ENCODE results near the gene CYTL1.
A peak's percentile ranks its signal among the peaks of the same experiment; 100 is the strongest.
"Not testable (repeated sequence)": the region's sequence is repeated elsewhere in the genome, so short reads cannot be mapped to it uniquely, and the experiment has no call there.

CYTL1 gene, protein sequence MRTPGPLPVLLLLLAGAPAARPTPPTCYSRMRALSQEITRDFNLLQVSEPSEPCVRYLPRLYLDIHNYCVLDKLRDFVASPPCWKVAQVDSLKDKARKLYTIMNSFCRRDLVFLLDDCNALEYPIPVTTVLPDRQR

DNA sequence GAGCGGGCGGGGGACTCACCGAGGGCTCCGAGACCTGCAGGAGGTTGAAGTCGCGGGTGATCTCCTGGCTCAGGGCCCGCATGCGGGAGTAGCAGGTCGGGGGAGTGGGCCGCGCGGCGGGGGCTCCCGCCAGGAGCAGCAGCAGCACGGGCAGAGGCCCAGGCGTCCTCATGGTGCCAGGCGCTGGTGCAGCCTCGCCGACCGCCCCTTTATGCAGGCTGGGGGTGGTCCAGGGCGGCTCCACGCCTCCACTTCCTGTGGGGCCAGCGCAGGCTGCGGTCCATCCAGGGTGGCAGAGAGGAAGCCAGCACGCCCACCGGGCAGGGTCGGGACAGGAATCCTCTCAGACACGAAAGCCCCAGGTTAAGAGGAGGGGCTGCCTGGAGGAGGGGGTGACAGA, at the start of gene CYTL1:
Gene CYTL1, minus strand, starts transcription at position 185 of the 400 bp plus-strand sequence. Its CDS starts 13 bp downstream, at position 172.
- Histone ChIP-seq H3K27me3 (peaks cover 10 to 19% (median 15%) of the 10 kb centered on the region in 11 experiments; a peak in 20 of 22 replicates), H3K9ac (peak within 1 kb of the TSS in 6 of 11 experiments; percentile 1 to 58 (median 27); a peak in 5 of 22 replicates)

GRCh38 chr4:5067908-5068307, 48.6 kb upstream of the CYTL1 start:
- Histone ChIP-seq H3K4me2 (no peak overlapping the region), H3K9me3 (replicated peaks in 1 of 11) (peaks cover 19 to 46% (median 31%) of the 10 kb centered on the region in 11 experiments), H3K36me3 (peaks cover 0 to 9% (median 0%) of the 10 kb centered on the region in 11 experiments; a peak in 2 of 22 replicates), H3K27ac (no peak overlapping the region), H3K27me3 (no peaks in the 10 kb centered on the region), H3K4me1 (peaks cover 0 to 5% (median 0%) of the 10 kb centered on the region in 10 experiments; a peak in 1 of 20 replicates), H3K4me3 (no peak overlapping the region), H3K9ac (no peak overlapping the region), H4K20me1 (no peaks in the 10 kb centered on the region)
- no peak for TF ChIP-seq Cebpa-rat (IDR thresholded peaks at IDR 0.05)

More for the DNA sequence above, at the start of gene CYTL1:
- Histone ChIP-seq H3K27ac (no peak within 1 kb of the TSS), H3K36me3 (no peaks in the 10 kb centered on the region), H3K4me3 (peak within 1 kb of the TSS in 6 of 10 experiments; percentile 14 to 60 (median 38); a peak in 10 of 20 replicates), H4K20me1 (no peaks in the 10 kb centered on the region; a peak in 1 of 22 replicates), H3K4me1 (peaks cover 7 to 31% (median 16%) of the 10 kb centered on the region in 10 experiments), H3K4me2 (peak within 1 kb of the TSS; percentile 49 to 87 (median 76)), H3K9me3 (replicated peaks in 1 of 11) (peaks cover 0 to 6% (median 0%) of the 10 kb centered on the region in 11 experiments; a peak in 3 of 22 replicates)
- no peak for TF ChIP-seq Cebpa-rat (IDR thresholded peaks at IDR 0.05)

DNA sequence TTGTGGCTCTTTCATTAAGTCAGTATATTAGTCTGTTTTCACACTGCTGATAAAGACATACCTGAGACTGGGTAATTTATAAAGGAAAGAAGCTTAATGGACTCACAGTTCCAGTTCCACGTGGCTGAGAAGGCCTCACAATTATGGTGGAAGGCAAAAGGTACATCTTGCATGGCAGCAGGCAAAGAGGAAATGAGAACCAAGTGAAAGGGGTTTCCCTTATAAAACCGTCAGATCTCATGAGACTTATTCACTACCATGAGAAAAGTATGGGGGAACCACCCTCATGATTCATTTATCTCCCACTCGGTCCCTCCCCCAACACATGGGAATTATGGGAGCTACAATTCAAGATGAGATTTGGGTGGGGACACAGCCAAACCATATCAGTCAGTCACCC, 47.7 kb upstream of the CYTL1 start:
- H3K27ac ChIP-seq, H3K36me3 ChIP-seq, H3K4me1 ChIP-seq, H3K4me3 ChIP-seq, H4K20me1 ChIP-seq, H3K4me2 ChIP-seq, H3K27me3 ChIP-seq, H3K9ac ChIP-seq: not testable (repeated sequence)
- peaks cover 19 to 46% (median 31%) of the 10 kb centered on the region in 11 experiments for H3K9me3 ChIP-seq (replicated peaks in 1 of 11)

GRCh38 chr4:5066101-5066500, 46.8 kb upstream of the CYTL1 start:
- no peak for TF ChIP-seq Cebpa-rat (IDR thresholded peaks at IDR 0.05)
- peaks cover 0 to 5% (median 0%) of the 10 kb centered on the region in 10 experiments; a peak in 1 of 20 replicates for H3K4me1 ChIP-seq
- no peak overlapping the region for H3K27ac ChIP-seq
- peaks cover 19 to 46% (median 31%) of the 10 kb centered on the region in 11 experiments for H3K9me3 ChIP-seq (replicated peaks in 1 of 11)
- H3K9ac ChIP-seq = no peak overlapping the region
- peaks cover 0 to 9% (median 0%) of the 10 kb centered on the region in 11 experiments; a peak in 2 of 22 replicates for H3K36me3 ChIP-seq
- no peak overlapping the region for H3K4me3 ChIP-seq
- no peak overlapping the region for H3K4me2 ChIP-seq
- H4K20me1 ChIP-seq = no peaks in the 10 kb centered on the region
- no peaks in the 10 kb centered on the region for H3K27me3 ChIP-seq

DNA sequence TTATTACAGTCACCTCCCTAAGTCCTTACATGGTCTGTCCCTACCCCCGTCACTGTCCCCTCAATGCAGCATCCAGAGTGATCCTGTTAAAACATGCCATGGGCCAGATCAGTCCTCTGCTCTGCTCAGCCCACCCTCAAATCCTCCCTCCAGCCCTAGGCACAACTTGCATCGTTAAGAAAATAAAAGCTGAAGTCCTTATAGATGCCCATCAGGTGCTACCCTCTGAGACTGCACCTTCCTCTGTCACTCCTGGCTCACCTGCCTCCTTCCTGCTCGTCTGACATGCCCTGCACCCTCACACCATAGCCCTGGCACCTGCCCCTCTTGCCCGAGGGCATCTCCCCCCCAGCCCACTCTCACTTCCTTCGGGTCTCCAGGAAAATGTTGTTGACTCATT, 36.2 kb upstream of the CYTL1 start:
- Histone ChIP-seq H3K9ac (no peak overlapping the region), H3K36me3 (peaks cover 0 to 4% (median 0%) of the 10 kb centered on the region in 11 experiments; a peak in 3 of 22 replicates), H3K4me2 (no peak overlapping the region), H4K20me1 (peaks cover 0 to 29% (median 6%) of the 10 kb centered on the region in 11 experiments; a peak in 8 of 22 replicates), H3K4me3 (no peak overlapping the region), H3K27ac (no peak overlapping the region), H3K9me3 (replicated peaks in 1 of 11) (peaks cover 4 to 15% (median 7%) of the 10 kb centered on the region in 11 experiments; a peak in 21 of 22 replicates), H3K27me3 (peaks cover 0 to 15% (median 12%) of the 10 kb centered on the region in 11 experiments; a peak in 16 of 22 replicates), H3K4me1 (peaks cover 0 to 36% (median 32%) of the 10 kb centered on the region in 10 experiments; a peak in 16 of 20 replicates)
- TF ChIP-seq Cebpa-rat (IDR thresholded peaks at IDR 0.05) = no peak

- no peak for TF ChIP-seq Cebpa-rat (IDR thresholded peaks at IDR 0.05)
- Histone ChIP-seq H3K27me3 (peaks cover 0 to 15% (median 12%) of the 10 kb centered on the region in 11 experiments; a peak in 16 of 22 replicates), H3K4me3 (no peak overlapping the region), H3K27ac (no peak overlapping the region), H3K4me2 (peak overlapping the region in 4 of 11 experiments; percentile 5 to 15 (median 10); a peak in 2 of 22 replicates), H3K9ac (no peak overlapping the region), H3K9me3 (replicated peaks in 1 of 11) (peaks cover 0 to 7% (median 0%) of the 10 kb centered on the region in 11 experiments; a peak in 5 of 22 replicates), H4K20me1 (peaks cover 0 to 29% (median 6%) of the 10 kb centered on the region in 11 experiments; a peak in 8 of 22 replicates), H3K4me1 (peaks cover 0 to 42% (median 32%) of the 10 kb centered on the region in 10 experiments; a peak in 16 of 20 replicates), H3K36me3 (no peaks in the 10 kb centered on the region; a peak in 1 of 22 replicates)
Measured at GRCh38 chr4:5054532-5054931, 35.3 kb upstream of the CYTL1 start.

GRCh38 chr4:5052726-5053425, 33.6 kb upstream of the CYTL1 start:
- H3K27ac ChIP-seq = no peak overlapping the region
- no peak for TF ChIP-seq Cebpa-rat (IDR thresholded peaks at IDR 0.05)
- H3K9ac ChIP-seq = peak overlapping the region in 1 of 11 experiments; percentile 81; a peak in 1 of 22 replicates
- no peaks in the 10 kb centered on the region for H3K36me3 ChIP-seq
- H3K9me3 ChIP-seq (replicated peaks in 1 of 11) = no peaks in the 10 kb centered on the region
- H3K27me3 ChIP-seq = peaks cover 0 to 15% (median 12%) of the 10 kb centered on the region in 11 experiments; a peak in 16 of 22 replicates
- H3K4me3 ChIP-seq = peak overlapping the region in 6 of 10 experiments; percentile 71 to 83 (median 74); a peak in 9 of 20 replicates
- H3K4me1 ChIP-seq = peaks cover 0 to 51% (median 34%) of the 10 kb centered on the region in 10 experiments; a peak in 16 of 20 replicates
- peak overlapping the region; percentile 94 to 100 (median 98) for H3K4me2 ChIP-seq
- H4K20me1 ChIP-seq = peaks cover 0 to 29% (median 6%) of the 10 kb centered on the region in 11 experiments; a peak in 8 of 22 replicates

DNA sequence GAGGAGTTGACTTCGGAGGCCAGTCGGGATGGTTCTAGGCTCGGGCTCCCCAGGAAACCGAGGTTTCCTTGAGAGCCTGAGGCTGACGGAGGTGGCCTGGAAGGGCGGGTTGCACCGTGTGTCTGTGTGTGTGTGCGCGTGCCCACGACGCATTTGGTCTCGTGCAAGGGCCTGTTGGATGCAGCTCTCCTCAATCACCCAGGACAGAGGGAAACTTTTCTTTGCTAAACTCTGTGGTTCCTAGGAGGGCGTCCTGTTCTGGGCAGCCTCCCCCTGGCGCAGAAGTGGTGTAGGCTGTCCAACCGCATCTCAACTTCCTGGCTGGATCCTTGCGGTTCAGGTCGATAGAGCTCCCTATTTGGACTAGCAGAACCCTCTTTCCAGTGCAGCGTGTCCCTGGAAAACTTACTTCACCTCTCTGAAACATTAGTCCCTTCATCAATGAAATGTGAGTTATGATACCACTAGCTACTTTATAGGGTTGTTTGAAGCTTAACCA, 33.0 kb upstream of the CYTL1 start:
- peak overlapping the region in 6 of 11 experiments; percentile 70 to 78 (median 76); a peak in 10 of 22 replicates for H3K27ac ChIP-seq

More for the DNA sequence above, 33.0 kb upstream of the CYTL1 start:
- Histone ChIP-seq H3K4me3 (peak overlapping the region; percentile 65 to 83 (median 75)), H3K4me2 (peak overlapping the region; percentile 94 to 100 (median 98)), H3K9ac (peak overlapping the region in 9 of 11 experiments; percentile 56 to 83 (median 76); a peak in 19 of 22 replicates), H3K9me3 (replicated peaks in 1 of 11) (no peaks in the 10 kb centered on the region), H3K36me3 (no peaks in the 10 kb centered on the region), H3K4me1 (peaks cover 0 to 56% (median 38%) of the 10 kb centered on the region in 10 experiments; a peak in 16 of 20 replicates), H3K27me3 (peaks cover 0 to 15% (median 12%) of the 10 kb centered on the region in 11 experiments; a peak in 16 of 22 replicates), H4K20me1 (peaks cover 0 to 29% (median 6%) of the 10 kb centered on the region in 11 experiments; a peak in 8 of 22 replicates)
- no peak for TF ChIP-seq Cebpa-rat (IDR thresholded peaks at IDR 0.05)
